HL-60 (cell line): ENCODE data around the gene ATP5PF.

Source experiments
- DNase-seq, 2 experiments: peaks; one replicate each; pipeline ENCODE4 v3.0.0-alpha.2; 2010 to 2020; ENCODE audit warnings: low read depth in 1 of 2, low spot score in 1 of 2
- H3K27ac ChIP-seq: fragments of 250-450 bp; sonication (Bioruptor Pico); replicated peaks from 2 replicates; pipeline ENCODE4 v1.5.1; 2020; ENCODE audit warnings: mild to moderate bottlenecking, moderate library complexity
- H3K27me3 ChIP-seq: fragments of 250-450 bp; sonication (Bioruptor Pico); 2 replicates; pipeline ENCODE4 v1.5.1; 2021; ENCODE audit warnings: mild to moderate bottlenecking, moderate library complexity; ENCODE audit not compliant: insufficient read depth, poor library complexity, severe bottlenecking
- H3K4me3 ChIP-seq: replicated peaks from 2 replicates; pipeline ENCODE4 v1.5.1; 2011; ENCODE audit warnings: mild to moderate bottlenecking, control low read depth, low read length; ENCODE audit not compliant: insufficient read depth
- GABPA ChIP-seq: IDR thresholded peaks from 2 replicates; pipeline ENCODE4 v1.6.1; 2012; ENCODE audit warnings: low read depth
- POLR2AphosphoS5 ChIP-seq: IDR thresholded peaks from 2 replicates; pipeline ENCODE4 v1.6.1; 2012; ENCODE audit warnings: low read depth
- REST ChIP-seq: IDR thresholded peaks from 2 replicates; pipeline ENCODE4 v1.6.1; 2012; ENCODE audit warnings: low read depth; ENCODE audit not compliant: insufficient replicate concordance
- SPI1 ChIP-seq: IDR thresholded peaks from 2 replicates; pipeline ENCODE4 v1.6.1; 2012; ENCODE audit warnings: low read depth, mild to moderate bottlenecking, borderline replicate concordance
- TF ChIP-seq, protein P1 (sequence below): IDR thresholded peaks from one replicate; pipeline ENCODE4 v1.5.1; 2011; ENCODE audit warnings: low read length, control low read depth, inconsistent platforms; ENCODE audit not compliant: insufficient read depth

Gene ATP5PF

DNA sequence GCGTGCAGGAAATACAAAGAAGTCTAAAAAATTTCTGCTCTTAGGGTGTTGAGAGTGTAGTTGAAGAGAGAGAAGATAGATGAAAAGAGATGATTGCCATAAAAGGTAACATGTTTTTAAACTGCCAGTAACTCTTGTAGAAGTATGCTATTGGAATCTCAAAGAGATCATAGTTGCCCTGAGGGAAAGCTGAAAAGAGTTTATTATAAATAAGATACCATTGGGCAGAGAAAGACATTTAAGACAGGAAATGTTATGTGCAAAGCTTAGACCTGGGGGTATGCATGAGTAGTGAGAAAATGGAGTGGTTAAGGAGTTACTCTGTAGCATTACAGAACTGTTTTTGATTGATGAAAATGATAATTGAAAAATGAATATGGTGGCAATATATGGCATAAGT lies 17.7 kb upstream of the ATP5PF start:
- no peak for TF ChIP-seq POLR2AphosphoS5
- TF ChIP-seq, protein P1, sequence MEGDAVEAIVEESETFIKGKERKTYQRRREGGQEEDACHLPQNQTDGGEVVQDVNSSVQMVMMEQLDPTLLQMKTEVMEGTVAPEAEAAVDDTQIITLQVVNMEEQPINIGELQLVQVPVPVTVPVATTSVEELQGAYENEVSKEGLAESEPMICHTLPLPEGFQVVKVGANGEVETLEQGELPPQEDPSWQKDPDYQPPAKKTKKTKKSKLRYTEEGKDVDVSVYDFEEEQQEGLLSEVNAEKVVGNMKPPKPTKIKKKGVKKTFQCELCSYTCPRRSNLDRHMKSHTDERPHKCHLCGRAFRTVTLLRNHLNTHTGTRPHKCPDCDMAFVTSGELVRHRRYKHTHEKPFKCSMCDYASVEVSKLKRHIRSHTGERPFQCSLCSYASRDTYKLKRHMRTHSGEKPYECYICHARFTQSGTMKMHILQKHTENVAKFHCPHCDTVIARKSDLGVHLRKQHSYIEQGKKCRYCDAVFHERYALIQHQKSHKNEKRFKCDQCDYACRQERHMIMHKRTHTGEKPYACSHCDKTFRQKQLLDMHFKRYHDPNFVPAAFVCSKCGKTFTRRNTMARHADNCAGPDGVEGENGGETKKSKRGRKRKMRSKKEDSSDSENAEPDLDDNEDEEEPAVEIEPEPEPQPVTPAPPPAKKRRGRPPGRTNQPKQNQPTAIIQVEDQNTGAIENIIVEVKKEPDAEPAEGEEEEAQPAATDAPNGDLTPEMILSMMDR: no peak
- TF ChIP-seq REST: no peak
- TF ChIP-seq GABPA: no peak
- TF ChIP-seq SPI1: no peak
- Histone ChIP-seq H3K27ac (no peak overlapping the region), H3K4me3 (no peak overlapping the region), H3K27me3 (no peaks in the 10 kb centered on the region)
- DNase-seq: no peak

GRCh38 chr21:25750085-25750484 lies 15.4 kb upstream of the ATP5PF start:
- TF ChIP-seq REST: no peak
- no peak overlapping the region for H3K27ac ChIP-seq
- H3K27me3 ChIP-seq: no peaks in the 10 kb centered on the region
- H3K4me3 ChIP-seq: no peak overlapping the region
- DNase-seq: no peak

DNA sequence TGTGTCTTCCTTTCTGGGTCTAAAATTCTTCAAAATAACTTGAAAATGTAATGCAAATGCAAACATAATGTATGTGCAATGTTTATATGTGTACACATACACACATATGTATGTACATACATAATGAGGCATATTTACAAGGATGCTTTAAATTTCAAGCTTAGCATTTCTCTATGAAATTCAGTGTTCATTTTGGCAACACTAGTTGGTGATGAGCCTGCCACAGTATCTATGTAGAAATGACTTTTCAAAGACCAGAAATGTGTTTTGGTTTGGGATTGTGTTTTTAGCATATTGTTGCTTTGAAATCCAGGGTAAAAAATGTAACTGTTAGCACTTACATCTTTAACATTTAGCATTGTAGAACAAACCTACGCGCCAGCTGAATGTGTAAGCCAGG lies 10.2 kb upstream of the ATP5PF start:
- TF ChIP-seq POLR2AphosphoS5 (no peak), GABPA (no peak), REST (no peak), SPI1 (no peak)
- TF ChIP-seq, protein P1: no peak
- no peak overlapping the region for H3K4me3 ChIP-seq
- no peak for DNase-seq
- no peak overlapping the region for H3K27ac ChIP-seq
- no peaks in the 10 kb centered on the region for H3K27me3 ChIP-seq

DNA sequence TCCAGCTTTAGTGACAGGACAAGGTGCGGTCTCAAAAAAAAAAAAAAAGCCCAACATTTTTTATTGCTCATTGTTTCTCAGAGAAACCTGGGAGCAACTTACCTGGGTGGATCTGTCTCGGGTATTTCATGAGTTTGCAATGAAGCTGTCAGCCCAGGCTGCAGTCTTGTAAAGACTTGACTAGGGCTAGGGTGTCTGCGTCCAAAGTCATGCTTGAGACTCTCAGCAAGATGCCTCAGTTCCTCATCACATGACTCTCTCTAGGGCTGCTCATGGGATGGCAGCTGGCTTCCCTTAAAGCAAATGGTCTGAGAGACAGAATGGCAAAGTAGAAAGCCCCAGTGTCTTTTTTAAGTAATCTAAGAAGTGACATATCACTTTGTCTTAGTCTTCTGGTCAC lies 8.2 kb upstream of the ATP5PF start:
- no peak overlapping the region for H3K4me3 ChIP-seq
- no peak for TF ChIP-seq SPI1
- no peak for TF ChIP-seq REST
- TF ChIP-seq, protein P1: no peak
- TF ChIP-seq POLR2AphosphoS5: no peak
- TF ChIP-seq GABPA: no peak
- H3K27ac ChIP-seq: no peak overlapping the region

More for the DNA sequence above, 8.2 kb upstream of the ATP5PF start:
- H3K27me3 ChIP-seq: no peaks in the 10 kb centered on the region
- DNase-seq: no peak
